Activated naive CD4-positive, alpha-beta T cell treated with anti-CD3 and anti-CD28 coated beads, Interleukin-2, amount 50 U/mL, for 24 hours (primary cell): ENCODE results near the gene LPP.
A peak's percentile ranks its signal among the peaks of the same experiment; 100 is the strongest.

ENCODE experiments used
- H3K27ac Mint-ChIP-seq: one replicate; pipeline ENCODE4 v1.8.0; 2021; ENCODE audit warnings: mild to moderate bottlenecking, mixed read lengths
- H3K27me3 Mint-ChIP-seq: one replicate; pipeline ENCODE4 v1.8.0; 2021; ENCODE audit warnings: mixed read lengths
- H3K36me3 Mint-ChIP-seq: one replicate; pipeline ENCODE4 v1.8.0; 2021; ENCODE audit warnings: mixed read lengths
- H3K4me1 Mint-ChIP-seq: one replicate; pipeline ENCODE4 v1.8.0; 2021; ENCODE audit warnings: mixed read lengths
- H3K4me3 Mint-ChIP-seq: one replicate; pipeline ENCODE4 v1.8.0; 2021; ENCODE audit warnings: mild to moderate bottlenecking, mixed read lengths
- H3K9me3 Mint-ChIP-seq: one replicate; pipeline ENCODE4 v1.8.0; 2021; ENCODE audit warnings: mixed read lengths

LPP gene

GRCh38 chr3:188573956-188574355 lies 420.0 kb downstream of the LPP start:
- Mint-ChIP-seq H3K27ac (no peak overlapping the region), H3K36me3 (no peaks in the 10 kb centered on the region), H3K4me3 (no peak overlapping the region), H3K4me1 (peaks cover 8% of the 10 kb centered on the region), H3K27me3 (no peaks in the 10 kb centered on the region), H3K9me3 (no peaks in the 10 kb centered on the region)

DNA sequence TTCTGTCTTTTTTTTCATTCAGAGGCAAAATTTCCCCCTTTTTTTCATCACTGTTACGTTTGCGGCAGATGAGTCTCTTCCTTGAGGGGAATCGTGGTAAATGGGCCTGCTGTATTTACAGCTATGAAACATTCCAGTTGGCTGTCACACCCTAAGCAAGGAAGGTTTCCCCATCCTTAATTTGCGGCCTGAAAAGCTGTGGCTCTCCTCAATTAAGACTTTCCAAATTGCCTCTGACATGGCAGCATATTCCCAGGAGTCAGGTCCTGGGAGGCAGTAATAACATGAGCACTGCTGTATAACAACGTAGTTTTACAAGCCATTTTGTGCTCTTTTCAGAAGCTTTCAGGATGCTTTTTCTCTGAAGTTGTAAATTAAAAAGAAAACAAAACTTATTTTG lies 420.9 kb downstream of the LPP start:
- H3K27ac Mint-ChIP-seq: no peak overlapping the region

DNA sequence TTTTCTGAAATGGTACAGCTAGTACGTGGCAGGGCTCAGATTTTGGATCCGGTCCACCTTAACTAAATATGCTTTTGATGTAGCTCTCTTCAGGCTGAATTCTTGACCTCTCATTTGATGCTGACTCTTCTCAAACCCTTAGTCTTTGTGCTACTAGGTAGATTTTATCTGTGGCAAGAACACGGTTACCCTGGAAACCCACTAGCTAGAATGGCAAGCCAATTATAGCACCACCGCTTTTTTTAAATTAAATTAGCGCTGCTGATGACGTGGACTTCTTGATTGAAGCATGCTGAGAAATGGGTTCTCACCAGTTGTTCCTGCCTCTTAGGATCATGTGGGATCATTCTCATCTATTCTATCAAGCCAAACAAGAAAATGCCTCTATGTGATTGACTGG lies 421.5 kb downstream of the LPP start:
- Mint-ChIP-seq H3K4me1 (peaks cover 13% of the 10 kb centered on the region), H3K27me3 (no peaks in the 10 kb centered on the region), H3K4me3 (no peak overlapping the region), H3K36me3 (no peaks in the 10 kb centered on the region), H3K27ac (no peak overlapping the region), H3K9me3 (no peaks in the 10 kb centered on the region)

More for the DNA sequence above, 420.9 kb downstream of the LPP start:
- no peak overlapping the region for H3K4me3 Mint-ChIP-seq
- H3K4me1 Mint-ChIP-seq: peaks cover 10% of the 10 kb centered on the region
- H3K27me3 Mint-ChIP-seq: no peaks in the 10 kb centered on the region
- H3K36me3 Mint-ChIP-seq: no peaks in the 10 kb centered on the region
- H3K9me3 Mint-ChIP-seq: no peaks in the 10 kb centered on the region

- no peak overlapping the region for H3K27ac Mint-ChIP-seq
- H3K27me3 Mint-ChIP-seq: no peaks in the 10 kb centered on the region
- peaks cover 13% of the 10 kb centered on the region for H3K4me1 Mint-ChIP-seq
- no peaks in the 10 kb centered on the region for H3K9me3 Mint-ChIP-seq
- peaks cover 3% of the 10 kb centered on the region for H3K36me3 Mint-ChIP-seq
- H3K4me3 Mint-ChIP-seq: no peak overlapping the region
Measured at GRCh38 chr3:188577539-188577938, 423.6 kb downstream of the LPP start.

DNA sequence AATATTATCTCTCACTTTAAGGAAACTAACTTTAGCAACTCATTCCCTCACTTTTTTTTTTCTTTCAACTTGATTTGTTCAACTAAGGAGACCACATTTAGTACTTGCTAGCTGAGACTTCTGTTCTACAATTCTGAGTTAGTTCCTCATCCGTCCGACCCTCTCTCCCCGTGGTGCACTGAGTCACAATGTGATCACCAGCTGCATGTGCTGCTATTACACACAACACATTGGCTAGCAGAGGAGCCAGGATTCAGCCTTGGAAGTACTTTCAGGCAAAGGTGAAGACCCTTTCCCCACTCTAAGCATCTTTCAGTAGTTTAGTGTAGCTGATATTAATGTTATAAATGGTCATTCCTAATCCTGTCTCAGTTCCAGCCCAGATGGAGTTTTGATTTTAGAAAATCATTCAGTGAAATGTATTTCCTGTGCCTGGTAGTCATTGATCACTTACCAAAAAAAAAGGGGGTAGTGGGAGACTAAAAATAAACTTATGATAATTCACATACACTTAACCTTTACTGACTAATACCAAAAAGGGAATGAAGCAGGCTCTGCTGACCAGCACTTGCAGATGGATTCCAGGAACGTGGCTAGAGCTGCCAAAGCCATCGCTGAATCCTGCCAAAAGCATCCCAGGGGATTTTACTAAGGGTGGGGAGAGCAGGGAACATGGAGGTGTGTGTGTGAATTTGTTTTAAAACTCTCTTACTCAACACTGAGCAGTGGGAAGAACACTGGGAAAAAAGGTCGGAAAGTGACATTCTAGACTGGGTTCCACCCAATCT lies 424.8 kb downstream of the LPP start:
- peaks cover 13% of the 10 kb centered on the region for H3K4me1 Mint-ChIP-seq
- H3K27ac Mint-ChIP-seq: peak overlapping the region; percentile 38
- no peaks in the 10 kb centered on the region for H3K9me3 Mint-ChIP-seq
- no peaks in the 10 kb centered on the region for H3K27me3 Mint-ChIP-seq
- peaks cover 3% of the 10 kb centered on the region for H3K36me3 Mint-ChIP-seq
- H3K4me3 Mint-ChIP-seq: no peak overlapping the region

GRCh38 chr3:188580223-188580622 lies 426.3 kb downstream of the LPP start:
- no peaks in the 10 kb centered on the region for H3K27me3 Mint-ChIP-seq
- peaks cover 13% of the 10 kb centered on the region for H3K4me1 Mint-ChIP-seq

DNA sequence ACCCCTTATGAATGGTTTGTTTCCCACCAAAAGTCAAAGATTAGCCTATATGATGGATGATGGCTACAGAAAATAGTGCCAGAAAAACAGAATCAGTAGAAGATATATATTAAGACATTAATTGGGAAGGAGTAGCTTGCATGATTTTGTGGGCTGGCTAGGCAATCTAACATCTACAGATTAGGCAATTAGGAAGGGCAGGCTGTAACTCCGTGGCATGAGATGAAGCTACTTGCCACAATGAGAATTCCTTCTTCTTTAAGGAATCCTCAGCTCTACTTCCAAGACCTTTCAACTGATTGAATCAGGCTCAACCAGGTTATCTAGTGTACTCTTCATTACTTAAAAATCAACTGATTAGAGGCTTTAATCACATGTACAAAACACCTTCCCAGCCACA lies 426.7 kb downstream of the LPP start:
- H3K27me3 Mint-ChIP-seq: no peaks in the 10 kb centered on the region
- H3K4me3 Mint-ChIP-seq: no peak overlapping the region
- peaks cover 14% of the 10 kb centered on the region for H3K4me1 Mint-ChIP-seq
- H3K9me3 Mint-ChIP-seq: no peaks in the 10 kb centered on the region
- no peak overlapping the region for H3K27ac Mint-ChIP-seq
- H3K36me3 Mint-ChIP-seq: peaks cover 3% of the 10 kb centered on the region

More at GRCh38 chr3:188580223-188580622, 426.3 kb downstream of the LPP start:
- Mint-ChIP-seq H3K9me3 (no peaks in the 10 kb centered on the region), H3K4me3 (no peak overlapping the region), H3K27ac (no peak overlapping the region), H3K36me3 (peaks cover 3% of the 10 kb centered on the region)

- Mint-ChIP-seq H3K4me3 (no peak overlapping the region), H3K36me3 (peaks cover 3% of the 10 kb centered on the region), H3K27ac (no peak overlapping the region)
Measured at GRCh38 chr3:188581365-188581764, 427.4 kb downstream of the LPP start.

DNA sequence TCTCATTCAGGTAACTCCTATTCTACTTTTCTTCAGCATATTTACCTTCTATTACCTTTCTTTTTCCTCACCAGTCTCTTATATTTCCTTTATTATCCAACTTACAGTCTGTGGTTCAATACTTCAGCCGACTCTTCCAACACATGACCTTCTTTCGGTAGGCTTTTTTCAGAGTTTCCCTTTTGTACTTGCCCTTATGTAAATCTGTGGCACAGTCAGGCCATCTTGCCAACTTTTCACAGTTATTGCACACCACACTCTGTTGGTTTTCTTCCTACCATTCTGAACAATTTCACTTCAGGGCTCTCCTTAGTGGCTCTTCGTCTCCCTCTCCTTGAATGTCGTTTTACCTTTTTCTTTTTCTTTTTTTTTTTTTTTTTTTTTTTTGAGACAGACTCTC lies 427.8 kb downstream of the LPP start:
- Mint-ChIP-seq H3K4me3 (no peak overlapping the region), H3K27me3 (no peaks in the 10 kb centered on the region), H3K4me1 (peaks cover 13% of the 10 kb centered on the region), H3K27ac (no peak overlapping the region), H3K36me3 (peaks cover 3% of the 10 kb centered on the region), H3K9me3 (no peaks in the 10 kb centered on the region)

More at GRCh38 chr3:188581365-188581764, 427.4 kb downstream of the LPP start:
- Mint-ChIP-seq H3K9me3 (no peaks in the 10 kb centered on the region), H3K4me1 (peaks cover 15% of the 10 kb centered on the region), H3K27me3 (no peaks in the 10 kb centered on the region)

- no peak overlapping the region for H3K27ac Mint-ChIP-seq
- H3K4me1 Mint-ChIP-seq: peaks cover 17% of the 10 kb centered on the region
- H3K4me3 Mint-ChIP-seq: no peak overlapping the region
- H3K36me3 Mint-ChIP-seq: peaks cover 5% of the 10 kb centered on the region
- H3K9me3 Mint-ChIP-seq: no peaks in the 10 kb centered on the region
- no peaks in the 10 kb centered on the region for H3K27me3 Mint-ChIP-seq
Measured at GRCh38 chr3:188583341-188584161, 429.6 kb downstream of the LPP start.

- H3K4me3 Mint-ChIP-seq: no peak overlapping the region
- H3K27ac Mint-ChIP-seq: no peak overlapping the region
- peaks cover 5% of the 10 kb centered on the region for H3K36me3 Mint-ChIP-seq
- peaks cover 13% of the 10 kb centered on the region for H3K4me1 Mint-ChIP-seq
- H3K27me3 Mint-ChIP-seq: no peaks in the 10 kb centered on the region
- no peaks in the 10 kb centered on the region for H3K9me3 Mint-ChIP-seq
Measured at GRCh38 chr3:188584162-188584529, 430.2 kb downstream of the LPP start.

DNA sequence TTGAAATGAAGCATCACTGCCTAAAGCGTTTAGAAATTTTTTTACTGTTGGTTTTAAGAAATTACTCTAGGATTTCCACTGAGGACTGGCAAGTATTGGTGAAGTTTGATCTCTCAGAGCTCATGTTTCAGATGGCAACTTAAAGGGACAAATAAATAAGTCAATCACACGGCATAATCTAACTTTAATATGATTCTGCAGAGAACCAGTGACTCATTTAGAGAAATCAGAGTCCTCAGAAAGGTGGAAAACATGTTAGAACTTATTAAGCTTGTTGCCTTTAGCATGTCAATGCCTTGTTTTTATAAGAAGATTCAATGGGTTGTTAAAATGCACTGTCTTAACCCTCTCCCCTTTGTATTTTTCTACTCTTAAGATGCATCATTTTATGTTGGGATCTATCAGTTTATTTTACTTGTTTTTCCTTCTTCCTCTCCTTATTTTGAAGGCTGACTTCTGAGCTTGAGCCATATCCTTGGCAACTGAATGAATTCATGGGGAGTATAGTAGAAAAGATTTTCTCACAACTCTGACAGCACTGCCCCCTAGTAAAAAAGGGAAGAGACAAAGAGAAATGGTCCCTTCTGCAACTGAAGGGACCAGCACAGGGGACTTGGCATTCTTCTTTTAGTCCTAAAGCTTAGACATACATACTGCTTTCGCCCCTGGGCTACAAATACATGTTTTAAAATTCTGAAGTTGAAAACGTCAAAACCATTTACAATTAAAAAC lies 431.2 kb downstream of the LPP start:
- no peak overlapping the region for H3K4me3 Mint-ChIP-seq
- H3K27ac Mint-ChIP-seq: peak overlapping the region; percentile 93

GRCh38 chr3:188589071-188589470 lies 435.1 kb downstream of the LPP start:
- peaks cover 4% of the 10 kb centered on the region for H3K36me3 Mint-ChIP-seq
- H3K27me3 Mint-ChIP-seq: no peaks in the 10 kb centered on the region
- H3K4me3 Mint-ChIP-seq: no peak overlapping the region
- no peaks in the 10 kb centered on the region for H3K9me3 Mint-ChIP-seq
- H3K27ac Mint-ChIP-seq: no peak overlapping the region
- peaks cover 10% of the 10 kb centered on the region for H3K4me1 Mint-ChIP-seq

More for the DNA sequence above, 431.2 kb downstream of the LPP start:
- H3K36me3 Mint-ChIP-seq: peaks cover 6% of the 10 kb centered on the region
- no peaks in the 10 kb centered on the region for H3K27me3 Mint-ChIP-seq
- no peaks in the 10 kb centered on the region for H3K9me3 Mint-ChIP-seq
- H3K4me1 Mint-ChIP-seq: peaks cover 13% of the 10 kb centered on the region

DNA sequence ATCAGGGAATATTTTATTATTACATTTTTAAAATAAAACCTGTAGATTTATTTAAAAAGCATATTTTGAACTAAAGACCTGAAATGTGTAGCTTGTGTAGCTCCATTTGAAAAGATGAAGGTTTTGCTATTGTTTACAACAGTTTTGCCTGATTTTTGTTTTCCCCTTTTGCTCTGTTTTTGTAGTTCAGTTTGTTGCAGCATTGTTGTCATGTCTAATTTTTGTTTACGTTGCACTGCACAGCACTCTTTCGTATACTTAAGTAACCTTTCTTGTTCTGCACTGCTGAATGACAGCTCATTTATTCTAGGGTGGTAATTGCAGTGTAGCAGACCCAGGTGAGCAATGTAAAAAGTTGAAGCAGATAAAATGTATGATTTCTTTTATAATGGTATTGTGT lies 435.8 kb downstream of the LPP start:
- peaks cover 10% of the 10 kb centered on the region for H3K4me1 Mint-ChIP-seq
- no peak overlapping the region for H3K4me3 Mint-ChIP-seq
- no peaks in the 10 kb centered on the region for H3K27me3 Mint-ChIP-seq
- H3K27ac Mint-ChIP-seq: no peak overlapping the region
- peaks cover 4% of the 10 kb centered on the region for H3K36me3 Mint-ChIP-seq
- H3K9me3 Mint-ChIP-seq: no peaks in the 10 kb centered on the region

DNA sequence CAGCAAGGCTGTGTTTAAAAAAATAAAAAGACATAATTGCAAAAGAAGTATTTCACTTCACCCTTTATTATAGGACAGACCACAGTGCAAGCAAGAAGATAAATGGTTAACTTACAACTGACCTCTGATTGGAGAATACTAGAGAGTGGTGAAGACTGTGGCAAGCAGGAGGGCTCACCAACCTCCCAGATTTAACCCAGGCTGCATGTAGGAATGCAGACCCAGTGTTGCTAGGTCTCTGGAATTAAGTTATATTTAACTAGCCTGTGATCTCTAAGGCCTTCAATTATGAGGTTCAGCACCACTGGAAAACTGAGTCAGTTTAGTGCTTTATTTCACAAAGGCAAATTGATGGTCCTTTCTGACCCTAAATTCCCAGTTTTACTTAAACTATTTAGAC lies 436.6 kb downstream of the LPP start:
- peaks cover 10% of the 10 kb centered on the region for H3K4me1 Mint-ChIP-seq

More for the DNA sequence above, 436.6 kb downstream of the LPP start:
- H3K27me3 Mint-ChIP-seq: no peaks in the 10 kb centered on the region
- H3K4me3 Mint-ChIP-seq: no peak overlapping the region
- no peak overlapping the region for H3K27ac Mint-ChIP-seq
- H3K36me3 Mint-ChIP-seq: peaks cover 4% of the 10 kb centered on the region
- no peaks in the 10 kb centered on the region for H3K9me3 Mint-ChIP-seq
